Vagina (tissue), 2 donors: Measurements from ENCODE around the gene IKZF4.

Experiments
- CTCF ChIP-seq, 3 experiments: fragments of 450-650 bp in 2 of 3; fragments of 200-600 bp in 1 of 3; sonication (generic) in 1 of 3; IDR thresholded peaks; one replicate each; pipeline ENCODE4 v1.5.1; 2017 to 2019; ENCODE audit warnings: antibody characterized with exemption in 3 of 3, mild to moderate bottlenecking in 2 of 3, moderate library complexity in 2 of 3
- POLR2A ChIP-seq, 2 donors: fragments of 450-650 bp; IDR thresholded peaks; one replicate each; pipeline ENCODE4 v1.6.1; 2017; ENCODE audit warnings: antibody characterized with exemption in 2 of 2, mild to moderate bottlenecking in 2 of 2, moderate library complexity in 2 of 2

- no peak for TF ChIP-seq CTCF (IDR thresholded peaks at IDR 0.05)
- no peak for TF ChIP-seq POLR2A (IDR thresholded peaks at IDR 0.05)
Measured at GRCh38 chr12:56082967-56083366, 62.1 kb downstream of the IKZF4 start.
